WTC11 (cell line): ENCODE measurements around the gene CLRN3.

ENCODE experiments used
- ATF3 ChIP-seq: sonication (generic); formaldehyde crosslinking; conservative IDR thresholded peaks from 2 replicates; pipeline ENCODE4 v1.8.1; 2022; ENCODE audit warnings: mild to moderate bottlenecking, missing genetic modification reagents
- ESRRA ChIP-seq: sonication (generic); formaldehyde crosslinking; IDR thresholded peaks from 2 replicates; pipeline ENCODE4 v1.8.1; 2022; ENCODE audit warnings: mild to moderate bottlenecking, missing genetic modification reagents, borderline replicate concordance
- JUN ChIP-seq: sonication (generic); formaldehyde crosslinking; IDR thresholded peaks from 2 replicates; pipeline ENCODE4 v1.8.0; 2023; ENCODE audit warnings: mild to moderate bottlenecking, missing genetic modification reagents
- NR3C1 ChIP-seq: sonication (generic); formaldehyde crosslinking; conservative IDR thresholded peaks from 2 replicates; pipeline ENCODE4 v1.8.1; 2023; ENCODE audit warnings: low read depth, mild to moderate bottlenecking, missing genetic modification reagents
- SMAD3 ChIP-seq: sonication (generic); formaldehyde crosslinking; IDR thresholded peaks from 2 replicates; pipeline ENCODE4 v1.8.0; 2022; ENCODE audit warnings: missing genetic modification reagents, mild to moderate bottlenecking, borderline replicate concordance
- ZBTB43 ChIP-seq: sonication (generic); formaldehyde crosslinking; IDR thresholded peaks from 2 replicates; pipeline ENCODE4 v1.8.1; 2023; ENCODE audit warnings: mild to moderate bottlenecking, missing genetic modification reagents
- TF ChIP-seq, protein P1 (sequence below): fragments of 200-600 bp; IDR thresholded peaks from 2 replicates; pipeline ENCODE4 v1.8.0; 2022; ENCODE audit warnings: antibody characterized with exemption
- TF ChIP-seq, protein P2 (sequence below): sonication (generic); formaldehyde crosslinking; IDR thresholded peaks from 2 replicates; pipeline ENCODE4 v1.8.0; 2022; ENCODE audit warnings: mild to moderate bottlenecking, missing genetic modification reagents

DNA sequence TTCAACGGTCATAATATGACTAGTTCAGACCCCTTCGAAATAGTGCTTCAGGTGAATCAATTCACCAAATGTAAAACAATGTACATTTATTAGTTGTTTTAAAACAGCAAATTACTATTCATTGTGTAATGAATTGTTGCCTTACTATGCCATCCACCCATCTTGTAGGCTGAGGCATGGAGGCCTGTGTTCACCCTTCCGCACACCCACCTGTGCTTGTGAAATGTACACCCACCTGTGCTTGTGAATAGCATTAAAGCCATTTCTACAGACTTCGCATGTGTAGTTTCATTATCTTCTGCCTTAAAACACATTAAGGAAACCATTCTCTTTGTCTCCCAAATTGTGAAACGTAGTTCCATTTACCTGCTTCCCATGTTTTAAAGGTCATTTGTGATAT, 16.8 kb downstream of the CLRN3 start:
- TF ChIP-seq, protein P1, sequence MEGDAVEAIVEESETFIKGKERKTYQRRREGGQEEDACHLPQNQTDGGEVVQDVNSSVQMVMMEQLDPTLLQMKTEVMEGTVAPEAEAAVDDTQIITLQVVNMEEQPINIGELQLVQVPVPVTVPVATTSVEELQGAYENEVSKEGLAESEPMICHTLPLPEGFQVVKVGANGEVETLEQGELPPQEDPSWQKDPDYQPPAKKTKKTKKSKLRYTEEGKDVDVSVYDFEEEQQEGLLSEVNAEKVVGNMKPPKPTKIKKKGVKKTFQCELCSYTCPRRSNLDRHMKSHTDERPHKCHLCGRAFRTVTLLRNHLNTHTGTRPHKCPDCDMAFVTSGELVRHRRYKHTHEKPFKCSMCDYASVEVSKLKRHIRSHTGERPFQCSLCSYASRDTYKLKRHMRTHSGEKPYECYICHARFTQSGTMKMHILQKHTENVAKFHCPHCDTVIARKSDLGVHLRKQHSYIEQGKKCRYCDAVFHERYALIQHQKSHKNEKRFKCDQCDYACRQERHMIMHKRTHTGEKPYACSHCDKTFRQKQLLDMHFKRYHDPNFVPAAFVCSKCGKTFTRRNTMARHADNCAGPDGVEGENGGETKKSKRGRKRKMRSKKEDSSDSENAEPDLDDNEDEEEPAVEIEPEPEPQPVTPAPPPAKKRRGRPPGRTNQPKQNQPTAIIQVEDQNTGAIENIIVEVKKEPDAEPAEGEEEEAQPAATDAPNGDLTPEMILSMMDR: no peak
- no peak for TF ChIP-seq SMAD3 (CRISPR knock-in tag)
- TF ChIP-seq, protein P2, sequence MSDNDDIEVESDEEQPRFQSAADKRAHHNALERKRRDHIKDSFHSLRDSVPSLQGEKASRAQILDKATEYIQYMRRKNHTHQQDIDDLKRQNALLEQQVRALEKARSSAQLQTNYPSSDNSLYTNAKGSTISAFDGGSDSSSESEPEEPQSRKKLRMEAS: no peak
- TF ChIP-seq NR3C1 (CRISPR knock-in tag): no peak
- no peak for TF ChIP-seq ESRRA (CRISPR knock-in tag)
- no peak for TF ChIP-seq ATF3 (CRISPR knock-in tag)
- no peak for TF ChIP-seq JUN (CRISPR knock-in tag)
- no peak for TF ChIP-seq ZBTB43 (CRISPR knock-in tag)
